NCI-H2107 (cell line): ENCODE data around the gene PCSK4.
"Not testable (repeated sequence)": the region's sequence is repeated elsewhere in the genome, so short reads cannot be mapped to it uniquely, and the experiment has no call there.

Experiments
- DNase-seq: peaks from one replicate; lab custom pipeline; 2025; lab: John Stamatoyannopoulos, UW

Gene PCSK4

GRCh38 chr19:1452802-1453524 is 37.2 kb downstream of the PCSK4 start:
- DNase-seq, result no peak

GRCh38 chr19:1451916-1452801 is 38.0 kb downstream of the PCSK4 start:
- DNase-seq, result no peak

- no peak for DNase-seq
These were observed 39.1 kb downstream of the PCSK4 start for GRCh38 chr19:1450735-1451731.

- no peak for DNase-seq
These were observed 40.4 kb downstream of the PCSK4 start, which contains the start of gene APC2 for GRCh38 chr19:1449467-1450442. TSS of gene APC2 (plus strand) at chr19:1450121. CDS start at chr19:1453002, 2,881 bp downstream.

- no peak for DNase-seq
These were observed 42.2 kb downstream of the PCSK4 start for GRCh38 chr19:1447944-1448343.

GRCh38 chr19:1447504-1447903 is 42.6 kb downstream of the PCSK4 start:
- no peak for DNase-seq

GRCh38 chr19:1446713-1447481 is 43.3 kb downstream of the PCSK4 start:
- no peak for DNase-seq

- DNase-seq, result no peak
These were observed 44.0 kb downstream of the PCSK4 start for GRCh38 chr19:1445932-1446712.

GRCh38 chr19:1445185-1445931 is 44.8 kb downstream of the PCSK4 start:
- DNase-seq, result no peak

- no peak for DNase-seq
These were observed 48.3 kb downstream of the PCSK4 start for GRCh38 chr19:1441677-1442438.

- DNase-seq, result no peak
These were observed 49.1 kb downstream of the PCSK4 start for GRCh38 chr19:1441022-1441426.

GRCh38 chr19:1440418-1440801 is 49.7 kb downstream of the PCSK4 start:
- DNase-seq, result no peak

GRCh38 chr19:1439525-1440417 is 50.4 kb downstream of the PCSK4 start:
- DNase-seq, result not testable (repeated sequence)

GRCh38 chr19:1438933-1439354 is 51.2 kb downstream of the PCSK4 start:
- no peak for DNase-seq

- peak; percentile 93 for DNase-seq
These were observed 51.9 kb downstream of the PCSK4 start, which contains the start of gene RPS15 for GRCh38 chr19:1438035-1438932. TSS of gene RPS15 (plus strand) at chr19:1438396. CDS start at chr19:1438426, 30 bp downstream.
